Mucosa of rectum (tissue), 2 donors: Measurements from ENCODE around the gene ARID5B.

Experiments used
- H3K27ac ChIP-seq, 2 donors: one replicate each; pipeline ENCODE4 v1.7.0; 2013; ENCODE audit warnings: inconsistent platforms in 2 of 2, low read depth in 2 of 2, low read length in 2 of 2
- H3K27me3 ChIP-seq, 2 donors: one replicate each; pipeline ENCODE4 v1.7.0; 2013; ENCODE audit warnings: low read length in 2 of 2; ENCODE audit not compliant: control insufficient read depth in 2 of 2, insufficient read depth in 2 of 2
- H3K36me3 ChIP-seq, 2 donors: one replicate each; pipeline ENCODE4 v1.7.0; 2013; ENCODE audit warnings: low read length in 2 of 2; ENCODE audit not compliant: control insufficient read depth in 2 of 2, insufficient read depth in 2 of 2
- H3K4me1 ChIP-seq, 2 donors: one replicate each; pipeline ENCODE4 v1.7.0; 2013; ENCODE audit warnings: low read length in 2 of 2, mild to moderate bottlenecking in 1 of 2; ENCODE audit not compliant: control insufficient read depth in 2 of 2, insufficient read depth in 2 of 2
- H3K4me3 ChIP-seq, 2 donors: one replicate each; pipeline ENCODE4 v1.7.0; 2013; ENCODE audit warnings: low read length in 2 of 2
- H3K9ac ChIP-seq, 2 donors: one replicate each; pipeline ENCODE4 v1.7.0; 2013; ENCODE audit warnings: low read length in 2 of 2, low read depth in 1 of 2, mild to moderate bottlenecking in 1 of 2
- H3K9me3 ChIP-seq, 2 donors: one replicate each; pipeline ENCODE4 v1.7.0; 2013; ENCODE audit warnings: low read length in 2 of 2; ENCODE audit not compliant: control insufficient read depth in 2 of 2
- donor health status: healthy.
- donor health status: Normal muscosa, but diverticular disease.

The ARID5B gene

DNA sequence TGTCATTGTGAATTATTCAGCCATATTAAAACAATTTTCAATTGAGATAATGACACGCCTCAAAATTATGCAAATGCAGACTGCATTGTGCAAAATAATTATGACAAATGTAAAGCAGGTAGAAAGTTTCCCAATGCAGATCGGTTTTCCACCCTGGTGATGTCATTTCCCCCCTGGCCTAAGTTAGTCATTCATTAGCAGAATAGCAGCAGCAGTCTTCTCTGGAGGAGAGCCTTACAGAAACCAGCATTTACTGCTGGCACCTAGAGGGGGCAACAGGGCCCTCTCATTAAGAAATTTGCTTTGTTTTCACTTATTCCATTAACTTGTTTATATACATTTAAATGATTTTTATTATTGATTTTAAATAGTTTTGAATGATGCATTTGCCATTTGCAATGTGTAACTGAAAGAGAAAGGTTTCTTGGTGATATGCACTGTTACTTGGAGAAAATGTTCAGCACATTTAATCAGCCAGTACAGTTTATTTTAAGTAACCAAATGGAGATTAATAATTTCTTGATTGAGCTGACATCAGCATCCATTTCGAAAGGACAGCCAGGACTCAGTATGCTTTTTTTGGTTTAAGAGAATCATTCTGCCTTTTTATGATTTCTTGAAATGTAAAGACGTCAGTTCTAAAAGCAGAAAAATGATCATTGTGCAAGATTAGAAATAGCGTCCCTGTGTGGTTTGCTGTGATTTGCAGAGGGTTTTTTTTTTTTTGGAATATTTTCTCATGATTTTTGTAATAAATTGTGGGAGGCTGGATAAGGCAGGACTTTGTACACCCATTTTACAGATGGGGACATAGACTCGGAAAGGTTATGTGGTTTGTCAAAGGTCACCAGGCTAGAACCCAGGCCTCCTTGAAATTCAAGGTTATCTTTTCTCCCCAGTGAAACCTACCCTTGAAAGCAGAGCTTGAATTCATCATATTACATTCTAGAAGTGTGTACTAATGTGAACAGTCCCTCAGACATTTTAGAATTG is 3.5 kb downstream of the ARID5B start:
- Histone ChIP-seq H3K27ac (peak overlapping the region; percentile 97), H3K27me3 (no peaks in the 10 kb centered on the region), H3K9ac (peak overlapping the region; percentile 47 to 73), H3K36me3 (no peaks in the 10 kb centered on the region), H3K4me1 (peaks cover 0 to 7% of the 10 kb centered on the region in 2 donors), H3K9me3 (no peaks in the 10 kb centered on the region), H3K4me3 (peak overlapping the region in 1 of 2 donors; percentile 98)

DNA sequence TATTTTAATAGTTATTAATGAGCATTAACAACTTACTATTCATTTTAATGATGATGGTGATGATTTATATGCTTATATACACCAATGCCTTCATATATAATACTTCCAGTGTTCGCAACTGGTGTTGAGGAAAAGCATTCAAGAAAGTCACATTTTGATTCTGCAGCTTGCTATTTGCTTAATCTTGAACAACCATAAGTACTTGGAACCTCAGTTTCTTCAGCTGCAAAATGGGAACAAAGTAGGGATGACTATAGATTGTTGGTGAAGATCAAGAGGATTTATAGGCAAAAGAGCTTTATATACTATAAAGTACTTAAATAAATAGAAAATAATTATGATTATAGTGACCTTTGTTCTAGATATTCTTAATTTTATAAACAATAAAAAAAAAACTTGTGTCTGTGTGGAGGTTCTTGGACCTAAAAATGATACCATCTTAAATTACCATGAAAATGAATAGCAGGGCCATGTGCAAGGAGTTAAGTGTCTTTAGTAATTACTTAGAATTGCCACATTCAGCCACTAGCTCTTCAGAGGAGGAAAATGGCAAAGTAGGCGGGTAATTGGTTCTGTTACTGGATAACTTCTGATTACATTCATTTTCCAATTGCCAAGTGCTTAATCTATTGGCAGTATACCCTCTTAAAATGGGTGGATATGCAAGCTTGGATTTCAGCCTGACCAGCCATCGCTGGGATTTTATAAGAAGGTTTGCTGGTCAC is 4.5 kb downstream of the ARID5B start:
- Histone ChIP-seq H3K27me3 (no peaks in the 10 kb centered on the region), H3K27ac (no peak overlapping the region), H3K4me1 (peaks cover 0 to 7% of the 10 kb centered on the region in 2 donors), H3K4me3 (no peak overlapping the region), H3K9me3 (no peaks in the 10 kb centered on the region), H3K36me3 (peaks cover 0 to 3% of the 10 kb centered on the region in 2 donors), H3K9ac (no peak overlapping the region)

DNA sequence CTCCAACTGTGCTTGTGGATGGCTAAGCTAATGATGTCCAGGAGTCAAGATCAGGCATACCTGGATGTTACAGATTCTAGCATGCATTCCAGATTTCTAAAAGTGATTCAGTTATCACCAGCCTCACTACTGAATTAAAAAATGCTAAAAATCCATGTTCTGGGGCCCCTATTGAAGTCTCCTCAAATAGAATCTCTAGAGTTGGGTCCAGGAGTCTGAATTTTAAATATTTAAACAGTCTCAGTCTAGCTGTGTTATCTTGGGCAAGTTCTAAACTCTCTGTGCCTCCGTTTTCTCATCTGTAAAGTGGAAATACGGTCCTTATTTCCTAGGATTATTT is 5.0 kb downstream of the ARID5B start:
- Histone ChIP-seq H3K4me3 (no peak overlapping the region), H3K27ac (no peak overlapping the region), H3K9me3 (no peaks in the 10 kb centered on the region), H3K36me3 (peaks cover 0 to 3% of the 10 kb centered on the region in 2 donors), H3K4me1 (peaks cover 0 to 7% of the 10 kb centered on the region in 2 donors), H3K9ac (no peak overlapping the region), H3K27me3 (no peaks in the 10 kb centered on the region)

DNA sequence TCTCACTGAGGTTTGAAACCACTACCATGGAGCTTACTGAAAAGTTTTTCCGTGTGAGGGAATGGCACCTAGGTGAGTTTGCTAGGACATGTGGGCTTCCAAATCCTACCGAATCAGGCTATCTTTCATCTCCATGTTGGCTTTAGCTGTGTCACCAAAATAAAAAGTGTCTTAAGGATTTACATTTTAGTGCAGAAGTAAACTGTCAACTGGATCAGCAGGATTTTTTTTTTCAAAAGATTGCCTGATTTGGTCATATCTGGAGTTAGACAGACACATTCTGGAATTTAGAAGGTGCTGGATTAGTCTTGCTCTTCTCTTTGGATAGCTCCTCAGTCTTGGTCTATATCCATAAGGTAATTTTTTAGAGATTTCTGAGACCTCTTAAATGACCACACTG is 5.5 kb downstream of the ARID5B start:
- H3K27ac ChIP-seq: no peak overlapping the region
- H3K9ac ChIP-seq: no peak overlapping the region
- peaks cover 0 to 11% of the 10 kb centered on the region in 2 donors for H3K4me1 ChIP-seq
- no peaks in the 10 kb centered on the region for H3K27me3 ChIP-seq
- H3K36me3 ChIP-seq: peaks cover 0 to 3% of the 10 kb centered on the region in 2 donors
- H3K9me3 ChIP-seq: no peaks in the 10 kb centered on the region
- H3K4me3 ChIP-seq: no peak overlapping the region

DNA sequence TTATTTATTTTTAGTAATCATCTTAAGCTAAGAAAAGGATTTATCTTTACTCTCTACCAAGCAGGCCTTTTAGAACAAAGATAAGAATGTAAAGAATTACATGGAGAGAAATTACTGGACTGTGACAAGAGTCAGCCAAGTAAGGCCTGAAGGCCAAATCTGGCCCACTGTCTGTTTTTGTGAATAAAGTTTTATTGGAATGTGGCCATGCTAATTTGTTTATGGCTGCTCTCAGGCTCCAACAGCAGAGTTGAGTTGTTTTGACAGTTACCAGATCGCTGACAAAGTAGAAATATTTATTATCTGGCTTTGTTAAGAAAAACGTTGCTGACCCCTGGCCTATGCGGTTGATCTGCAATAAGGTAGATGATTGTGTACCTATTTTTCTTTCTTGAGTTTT is 6.1 kb downstream of the ARID5B start:
- no peaks in the 10 kb centered on the region for H3K9me3 ChIP-seq
- no peak overlapping the region for H3K4me3 ChIP-seq
- H3K9ac ChIP-seq: no peak overlapping the region
- H3K36me3 ChIP-seq: peaks cover 0 to 3% of the 10 kb centered on the region in 2 donors
- H3K27me3 ChIP-seq: no peaks in the 10 kb centered on the region
- no peak overlapping the region for H3K27ac ChIP-seq
- peaks cover 0 to 11% of the 10 kb centered on the region in 2 donors for H3K4me1 ChIP-seq

DNA sequence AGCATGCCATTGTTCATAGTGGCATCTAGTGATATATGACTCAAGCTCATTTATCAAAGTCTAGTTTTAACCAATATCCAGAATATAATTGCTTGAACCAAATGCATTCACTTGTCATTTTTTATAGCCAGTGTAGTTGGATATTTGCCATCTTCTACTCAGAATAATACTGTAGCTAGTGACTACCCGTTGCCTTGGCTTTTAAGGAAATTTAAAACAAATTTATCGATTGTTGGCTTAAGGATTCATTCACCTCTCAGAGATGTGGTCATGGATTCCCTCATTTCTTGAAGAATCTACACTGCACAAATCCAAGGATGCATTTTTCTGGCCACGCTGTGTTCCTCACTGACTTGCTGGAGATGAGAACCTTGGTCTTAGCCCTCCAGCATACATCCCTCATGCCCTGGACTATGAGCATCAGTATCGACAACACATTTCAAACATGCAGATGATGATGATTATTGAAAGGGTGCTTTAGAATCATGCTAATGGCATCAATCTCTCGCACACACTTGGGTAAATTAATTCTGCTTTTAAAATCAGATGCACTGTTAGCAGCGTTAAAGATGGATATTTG is 8.8 kb downstream of the ARID5B start:
- no peak overlapping the region for H3K4me3 ChIP-seq
- no peak overlapping the region for H3K27ac ChIP-seq
- H3K36me3 ChIP-seq: peaks cover 3 to 19% of the 10 kb centered on the region in 2 donors
- no peaks in the 10 kb centered on the region for H3K9me3 ChIP-seq
- H3K4me1 ChIP-seq: peaks cover 0 to 4% of the 10 kb centered on the region in 2 donors
- H3K27me3 ChIP-seq: no peaks in the 10 kb centered on the region
- H3K9ac ChIP-seq: no peak overlapping the region

DNA sequence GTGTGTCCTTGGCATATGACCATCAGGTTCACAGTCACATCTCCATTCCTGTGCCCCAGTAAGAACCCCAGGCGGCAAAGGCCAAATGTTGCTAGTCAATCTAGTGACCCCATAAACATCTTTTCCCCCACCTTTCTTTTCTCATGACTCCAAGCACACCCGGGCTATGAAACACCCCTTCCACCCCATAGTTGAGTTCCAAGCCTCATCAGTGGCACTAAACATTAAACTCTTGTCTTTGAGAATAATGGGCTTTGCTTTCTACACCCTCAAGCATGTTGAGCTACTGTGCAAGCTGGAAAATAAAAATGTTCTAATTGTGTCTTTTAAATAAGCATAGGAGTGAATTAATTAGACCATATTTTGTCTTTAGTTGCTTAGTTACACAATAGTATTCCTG is 9.4 kb downstream of the ARID5B start:
- peaks cover 0 to 4% of the 10 kb centered on the region in 2 donors for H3K4me1 ChIP-seq
- no peaks in the 10 kb centered on the region for H3K9me3 ChIP-seq
- H3K27ac ChIP-seq: no peak overlapping the region
- H3K27me3 ChIP-seq: no peaks in the 10 kb centered on the region
- H3K36me3 ChIP-seq: peaks cover 3 to 20% of the 10 kb centered on the region in 2 donors
- no peak overlapping the region for H3K9ac ChIP-seq
- no peak overlapping the region for H3K4me3 ChIP-seq

DNA sequence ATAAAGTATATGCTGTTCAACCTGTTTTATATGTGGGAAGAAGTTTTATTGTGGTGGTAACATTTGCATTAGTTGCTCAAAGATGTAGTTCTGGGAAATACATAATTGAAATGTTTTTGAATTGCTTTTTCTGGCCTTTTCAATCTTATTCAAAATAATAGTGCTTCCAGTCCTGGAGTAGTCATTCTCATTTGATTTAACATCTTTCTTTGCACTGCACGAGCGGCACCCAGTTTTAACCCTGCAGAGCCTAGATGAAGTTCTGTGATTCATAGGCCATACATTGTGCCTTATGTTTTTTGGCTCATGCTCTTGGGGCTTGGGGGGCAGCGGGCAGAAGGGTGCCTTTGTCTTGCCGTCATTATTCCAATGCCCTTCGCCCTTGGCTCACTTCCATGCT is 9.9 kb downstream of the ARID5B start:
- peaks cover 0 to 4% of the 10 kb centered on the region in 2 donors for H3K4me1 ChIP-seq
- H3K36me3 ChIP-seq: peaks cover 3 to 20% of the 10 kb centered on the region in 2 donors
- no peak overlapping the region for H3K27ac ChIP-seq
- no peaks in the 10 kb centered on the region for H3K27me3 ChIP-seq
- H3K9me3 ChIP-seq: no peaks in the 10 kb centered on the region
- no peak overlapping the region for H3K9ac ChIP-seq
- H3K4me3 ChIP-seq: no peak overlapping the region

DNA sequence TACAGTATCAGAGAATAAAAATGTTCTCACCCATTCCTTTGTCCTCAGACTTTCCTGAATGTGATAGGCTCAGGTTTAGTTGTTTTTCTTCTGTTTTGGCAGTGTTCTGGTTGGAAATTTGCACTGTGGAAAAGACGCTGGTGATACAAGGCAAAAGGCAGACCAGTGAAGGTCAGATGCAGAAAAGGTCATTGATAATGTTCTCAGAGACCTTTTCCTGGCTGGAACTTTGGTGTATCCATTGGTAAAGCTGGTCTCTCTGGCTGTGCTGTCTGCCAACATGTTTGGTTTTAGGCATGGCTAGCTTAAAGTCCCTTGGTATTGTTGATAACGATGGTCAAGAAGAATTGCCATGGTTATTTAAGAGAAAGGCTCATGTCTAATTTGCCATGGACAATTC is 11.5 kb downstream of the ARID5B start:
- H3K4me3 ChIP-seq: no peak overlapping the region
- H3K27ac ChIP-seq: no peak overlapping the region
- peaks cover 0 to 4% of the 10 kb centered on the region in 2 donors for H3K4me1 ChIP-seq
- no peaks in the 10 kb centered on the region for H3K27me3 ChIP-seq
- peaks cover 5 to 20% of the 10 kb centered on the region in 2 donors for H3K36me3 ChIP-seq
- H3K9ac ChIP-seq: no peak overlapping the region
- no peaks in the 10 kb centered on the region for H3K9me3 ChIP-seq

DNA sequence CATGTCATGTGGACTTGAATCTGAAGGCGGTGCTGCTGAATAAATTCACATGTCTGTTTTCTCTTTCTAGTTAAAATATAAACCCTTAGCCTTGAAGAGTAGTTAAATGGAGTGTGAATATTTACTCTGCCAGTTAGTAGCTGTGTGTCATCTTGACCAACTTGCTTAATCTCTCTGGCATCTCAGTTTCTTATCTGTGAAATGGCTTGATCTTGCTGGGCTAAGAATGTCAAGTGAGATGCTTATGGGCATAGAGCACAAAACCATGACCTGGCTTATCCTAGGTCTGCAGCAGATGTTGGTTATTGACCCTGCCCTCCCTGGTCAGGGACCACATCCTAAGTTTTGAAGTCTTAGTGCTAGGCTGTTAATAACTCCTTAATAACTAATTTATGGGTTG is 16.6 kb downstream of the ARID5B start:
- Histone ChIP-seq H3K27ac (no peak overlapping the region), H3K36me3 (peaks cover 2 to 17% of the 10 kb centered on the region in 2 donors), H3K4me3 (no peak overlapping the region), H3K9ac (no peak overlapping the region), H3K27me3 (no peaks in the 10 kb centered on the region), H3K9me3 (no peaks in the 10 kb centered on the region), H3K4me1 (no peaks in the 10 kb centered on the region)
